ENCODE results near the gene FKBP9. TPM values are rescaled to one million over a fixed set of nuclear protein-coding genes. Genes with fewer than 3 reads are reported as not detected.
"Not testable (repeated sequence)": the region's sequence is repeated elsewhere in the genome, so short reads cannot be mapped to it uniquely, and the experiment has no call there.

Gene FKBP9
- total and polyA plus RNA-seq, 2 of the 8 experiments (the other 6 are each of a cell fraction or from before 2014, with no cell fraction given), result 7.2 to 10.1 TPM

GRCh38 chr7:32971967-32972366 lies 14.7 kb downstream of the FKBP9 start:
- H2BK5ac ChIP-seq (ENCODE audit: low read depth, low read length); H3K14ac ChIP-seq (ENCODE audit: insufficient read length); H4K91ac ChIP-seq (replicated peaks; ENCODE audit: insufficient read length, low read length); H3K27me3 ChIP-seq (replicated peaks in 1 of 4; ENCODE audit: control insufficient read depth in 3 of 4, extremely low read depth in 1 of 4, insufficient read depth in 3 of 4, low read length in 3 of 4); H3K4me3 ChIP-seq (ENCODE audit: extremely low read depth in 1 of 4, insufficient read depth in 2 of 4, low read depth in 3 of 4, low read length in 4 of 4); H3K23me2 ChIP-seq (ENCODE audit: low read depth, low read length); H3K79me1 ChIP-seq (ENCODE audit: low read depth, low read length); H3K9me3 ChIP-seq (ENCODE audit: insufficient read depth in 2 of 2, low read depth in 1 of 2, low read length in 1 of 2); H4K20me1 ChIP-seq (replicated peaks in 1 of 2; ENCODE audit: control insufficient read depth in 1 of 2, insufficient read depth in 2 of 2, low read length in 2 of 2); H3K4me1 ChIP-seq (replicated peaks in 1 of 4; ENCODE audit: control insufficient read depth in 3 of 4, insufficient read depth in 4 of 4, low read length in 3 of 4); H2AFZ ChIP-seq (ENCODE audit: low read length); H3K23ac ChIP-seq (ENCODE audit: insufficient read length); H3K36me3 ChIP-seq (ENCODE audit: control insufficient read depth in 2 of 4, insufficient read depth in 4 of 4, low read length in 3 of 4); DNase-seq (ENCODE audit: low read depth in 1 of 2, low spot score in 2 of 2); FAIRE-seq; H2AK5ac ChIP-seq (ENCODE audit: low read depth, low read length); H3K18ac ChIP-seq (ENCODE audit: extremely low read depth, low read length); H4K5ac ChIP-seq (ENCODE audit: insufficient read length, low read depth, low read length); H2BK12ac ChIP-seq (ENCODE audit: low read depth, low read length); H3K9ac ChIP-seq (replicated peaks in 1 of 4; ENCODE audit: extremely low read depth in 1 of 4, low read depth in 3 of 4, low read length in 3 of 4); H2BK20ac ChIP-seq (ENCODE audit: low read length); H3K27ac ChIP-seq (ENCODE audit: low read depth, low read length); H4K8ac ChIP-seq (ENCODE audit: extremely low read depth, insufficient read depth, low read length); H3K79me2 ChIP-seq (ENCODE audit: control insufficient read depth in 1 of 2, insufficient read depth in 2 of 2, low read length in 2 of 2); H3K4me2 ChIP-seq (ENCODE audit: insufficient read depth in 1 of 2, low read depth in 2 of 2, low read length in 2 of 2); POLR2A ChIA-PET (ENCODE audit: partially characterized antibody); H2BK120ac ChIP-seq (replicated peaks; ENCODE audit: low read depth, low read length); H3K4ac ChIP-seq (replicated peaks; ENCODE audit: insufficient read length, low read depth, low read length); H3K56ac ChIP-seq (replicated peaks; ENCODE audit: insufficient read length, low read depth, low read length); CTCF ChIA-PET (ENCODE audit: partially characterized antibody); H2BK15ac ChIP-seq (ENCODE audit: low read length): not testable (repeated sequence)
- 68% methylated on average over 2 of the region's 3 CpGs; no CpG with 5 or more reads in 1 of the 2 experiments for WGBS, 2 experiments (ENCODE audit: extremely low coverage in 1 of 2, insufficient coverage in 1 of 2, insufficient read length in 1 of 2, insufficient replicate concordance in 2 of 2, low coverage in 1 of 2, low lambda C conversion rate in 2 of 2, missing lambda C conversion rate in 1 of 2)

GRCh38 chr7:32977159-32977558 lies 19.9 kb downstream of the FKBP9 start:
- H2BK20ac ChIP-seq (ENCODE audit: low read length); DNase-seq (ENCODE audit: low read depth in 1 of 2, low spot score in 2 of 2); H3K27ac ChIP-seq (ENCODE audit: low read depth, low read length); H3K4me3 ChIP-seq (ENCODE audit: extremely low read depth in 1 of 4, insufficient read depth in 2 of 4, low read depth in 3 of 4, low read length in 4 of 4); H2BK5ac ChIP-seq (ENCODE audit: low read depth, low read length); H3K9ac ChIP-seq (replicated peaks in 1 of 4; ENCODE audit: extremely low read depth in 1 of 4, low read depth in 3 of 4, low read length in 3 of 4); H3K23ac ChIP-seq (ENCODE audit: insufficient read length); H3K9me3 ChIP-seq (ENCODE audit: insufficient read depth in 2 of 2, low read depth in 1 of 2, low read length in 1 of 2); H3K79me2 ChIP-seq (ENCODE audit: control insufficient read depth in 1 of 2, insufficient read depth in 2 of 2, low read length in 2 of 2); H2BK12ac ChIP-seq (ENCODE audit: low read depth, low read length); H3K79me1 ChIP-seq (ENCODE audit: low read depth, low read length); H3K36me3 ChIP-seq (ENCODE audit: control insufficient read depth in 2 of 4, insufficient read depth in 4 of 4, low read length in 3 of 4); H3K27me3 ChIP-seq (replicated peaks in 1 of 4; ENCODE audit: control insufficient read depth in 3 of 4, extremely low read depth in 1 of 4, insufficient read depth in 3 of 4, low read length in 3 of 4); FAIRE-seq; H2BK120ac ChIP-seq (replicated peaks; ENCODE audit: low read depth, low read length); H3K56ac ChIP-seq (replicated peaks; ENCODE audit: insufficient read length, low read depth, low read length); H3K14ac ChIP-seq (ENCODE audit: insufficient read length); H3K23me2 ChIP-seq (ENCODE audit: low read depth, low read length); H2BK15ac ChIP-seq (ENCODE audit: low read length); H3K4me2 ChIP-seq (ENCODE audit: insufficient read depth in 1 of 2, low read depth in 2 of 2, low read length in 2 of 2); H3K4ac ChIP-seq (replicated peaks; ENCODE audit: insufficient read length, low read depth, low read length); H4K8ac ChIP-seq (ENCODE audit: extremely low read depth, insufficient read depth, low read length); CTCF ChIA-PET (ENCODE audit: partially characterized antibody); H2AFZ ChIP-seq (ENCODE audit: low read length); H3K18ac ChIP-seq (ENCODE audit: extremely low read depth, low read length); H4K20me1 ChIP-seq (replicated peaks in 1 of 2; ENCODE audit: control insufficient read depth in 1 of 2, insufficient read depth in 2 of 2, low read length in 2 of 2); H2AK5ac ChIP-seq (ENCODE audit: low read depth, low read length); H3K4me1 ChIP-seq (replicated peaks in 1 of 4; ENCODE audit: control insufficient read depth in 3 of 4, insufficient read depth in 4 of 4, low read length in 3 of 4); H4K91ac ChIP-seq (replicated peaks; ENCODE audit: insufficient read length, low read length); POLR2A ChIA-PET (ENCODE audit: partially characterized antibody); H4K5ac ChIP-seq (ENCODE audit: insufficient read length, low read depth, low read length): not testable (repeated sequence)
- WGBS, 2 experiments (ENCODE audit: extremely low coverage in 1 of 2, insufficient coverage in 1 of 2, insufficient read length in 1 of 2, insufficient replicate concordance in 2 of 2, low coverage in 1 of 2, low lambda C conversion rate in 2 of 2, missing lambda C conversion rate in 1 of 2), result 92% methylated on average over 2 of the region's 2 CpGs; no CpG with 5 or more reads in 1 of the 2 experiments

All from H1 (cell line).